PC-3 (cell line): ENCODE measurements around the gene TRIB2. TPM values are rescaled to one million over a fixed set of nuclear protein-coding genes. Genes with fewer than 3 reads are reported as not detected.
A peak's percentile ranks its signal among the peaks of the same experiment; 100 is the strongest.

Source experiments
- ATAC-seq: fragments of 200-7000 bp; cut with Tn5 transposase; 2 replicates; pipeline ENCODE4 v1.9.1; 2020; ENCODE audit warnings: mild to moderate bottlenecking, moderate library complexity
- BruUV-seq: library from RNA; stranded (reverse); fragments of 400-500 nt; replicated peaks from 2 replicates; lab custom pipeline; 2021; lab: Mats Ljungman, UMichigan
- CTCF ChIA-PET: fragments of 300-600 bp; sonication (Branson Sonifier 250); formaldehyde crosslinking; loops from one replicate; lab custom pipeline; 2022; ENCODE audit warnings: antibody characterized with exemption; lab: Charles Lee
- POLR2A ChIA-PET: fragments of 300-600 bp; sonication (Branson Sonifier 250); formaldehyde crosslinking; loops from one replicate; lab custom pipeline; 2022; ENCODE audit warnings: antibody characterized with exemption; ENCODE audit not compliant: unreplicated experiment; lab: Charles Lee
- DNase-seq: peaks from one replicate; pipeline ENCODE4 v3.0.0-alpha.2; 2015
- H2AFZ ChIP-seq: fragments of 300-600 bp; sonication (generic); 2 replicates; pipeline ENCODE4 v1.6.0; 2016; ENCODE audit warnings: antibody characterized with exemption, low read length
- H3F3A ChIP-seq: fragments of 300-600 bp; sonication (generic); one replicate; pipeline ENCODE4 v1.6.0; 2017; ENCODE audit warnings: antibody characterized with exemption, low read length, control low read depth, mild to moderate bottlenecking; ENCODE audit not compliant: unreplicated experiment
- H3K27ac ChIP-seq: fragments of 300-600 bp; sonication (generic); 2 replicates; pipeline ENCODE4 v1.5.1; 2016; ENCODE audit warnings: mild to moderate bottlenecking, low read length
- H3K27me3 ChIP-seq: fragments of 300-600 bp; sonication (generic); 2 replicates; pipeline ENCODE4 v1.6.1; 2016; ENCODE audit warnings: low read length, mixed read lengths
- H3K36me3 ChIP-seq: fragments of 300-600 bp; sonication (generic); 2 replicates; pipeline ENCODE4 v1.6.1; 2016; ENCODE audit warnings: low read depth, mixed run types, low read length, mixed read lengths
- H3K4me1 ChIP-seq: fragments of 300-600 bp; sonication (generic); 2 replicates; pipeline ENCODE4 v1.5.1; 2016; ENCODE audit warnings: low read length; ENCODE audit not compliant: insufficient read depth
- H3K4me2 ChIP-seq: fragments of 300-600 bp; sonication (generic); 2 replicates; pipeline ENCODE4 v1.6.0; 2016; ENCODE audit warnings: low read length
- H3K4me3 ChIP-seq: fragments of 300-600 bp; sonication (generic); 2 replicates; pipeline ENCODE4 v1.5.1; 2016; ENCODE audit warnings: mild to moderate bottlenecking, low read length, mixed read lengths
- H3K79me2 ChIP-seq: fragments of 300-600 bp; sonication (generic); 2 replicates; pipeline ENCODE4 v1.6.1; 2017; ENCODE audit warnings: low read length, mixed read lengths
- H3K9ac ChIP-seq: fragments of 300-600 bp; sonication (generic); 2 replicates; pipeline ENCODE4 v1.6.0; 2016; ENCODE audit warnings: mild to moderate bottlenecking, low read length
- H3K9me2 ChIP-seq: fragments of 300-600 bp; sonication (generic); replicated peaks from 2 replicates; pipeline ENCODE4 v1.6.1; 2016; ENCODE audit warnings: mixed run types, low read length, mixed read lengths
- H3K9me3 ChIP-seq: fragments of 300-600 bp; sonication (generic); 2 replicates; pipeline ENCODE4 v1.6.1; 2016; ENCODE audit warnings: low read length, mixed read lengths
- H4K20me1 ChIP-seq: fragments of 300-600 bp; sonication (generic); 2 replicates; pipeline ENCODE4 v1.6.1; 2016; ENCODE audit warnings: low read length, mixed read lengths
- EZH2 ChIP-seq: fragments of 300-600 bp; sonication (generic); IDR thresholded peaks from one replicate; pipeline ENCODE4 v1.6.1; 2017; ENCODE audit warnings: antibody characterized with exemption, mild to moderate bottlenecking, low read length; ENCODE audit not compliant: unreplicated experiment
- EZH2phosphoT487 ChIP-seq: fragments of 300-600 bp; sonication (generic); IDR thresholded peaks from 2 replicates; pipeline ENCODE4 v1.6.1; 2018; ENCODE audit warnings: mild to moderate bottlenecking, antibody characterized with exemption, low read length, borderline replicate concordance
- intact Hi-C: fragments of 100-400 bp; cut with micrococcal nuclease; formaldehyde crosslinking; loops from 2 replicates; pipeline ENCODE4 v1.9.0; 2023
- total RNA-seq: library from RNA; depleted of rRNA; stranded (reverse); fragments of >200 nt; gene quantifications from 2 replicates; pipeline ENCODE4 v1.2.3, GENCODE V29; 2014
- TF ChIP-seq, protein P1 (sequence below): fragments of 300-600 bp; sonication (generic); conservative IDR thresholded peaks from 2 replicates; pipeline ENCODE4 v1.5.1; 2017; ENCODE audit warnings: antibody characterized with exemption, low read depth, mild to moderate bottlenecking, low read length

The TRIB2 gene
- total RNA-seq, 1 experiment from 2014 or later, result 35.2 TPM

DNA sequence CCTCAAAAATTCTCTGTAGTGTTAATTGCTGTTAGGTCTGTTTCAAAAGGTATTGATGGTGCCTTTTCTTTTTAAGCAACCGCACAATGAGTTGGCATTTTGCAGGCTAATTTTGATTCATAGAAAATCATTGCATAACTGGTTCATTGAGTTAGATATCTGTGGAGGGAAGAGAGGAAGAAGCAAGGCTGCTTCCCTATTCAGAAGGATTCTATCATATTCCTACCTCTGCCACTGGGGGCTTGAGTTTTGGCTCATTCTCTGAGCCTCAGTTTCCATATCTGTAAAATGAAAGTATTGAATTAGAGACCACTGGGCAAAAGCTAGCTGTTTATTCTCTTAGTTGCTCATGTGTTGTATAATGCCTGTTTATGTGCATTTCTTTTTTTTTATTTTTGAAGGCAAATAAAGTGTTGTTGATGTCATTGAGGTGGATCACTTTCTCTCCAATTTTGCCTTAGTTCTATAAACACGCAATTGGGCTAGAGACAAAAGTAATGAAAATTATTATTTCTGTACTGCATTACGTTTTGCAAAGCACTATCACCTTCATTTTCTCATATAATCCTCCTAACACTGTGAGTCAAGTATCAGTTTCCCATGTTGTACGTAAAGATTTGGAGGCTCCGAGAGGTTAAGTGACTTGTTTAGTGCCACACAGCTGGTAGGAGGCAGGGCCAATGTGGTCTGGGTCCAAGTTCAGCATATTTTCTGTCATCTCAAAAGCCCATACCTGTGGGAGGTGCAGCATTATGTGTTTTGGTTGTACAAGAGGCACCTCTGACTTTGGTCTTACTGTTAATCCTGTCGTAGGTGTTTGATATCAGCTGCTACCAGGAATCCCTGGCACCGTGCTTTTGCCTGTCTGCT, 5.9 kb downstream of the TRIB2 start:
- Histone ChIP-seq H3K9ac (no peak overlapping the region), H3K27ac (no peak overlapping the region), H3K79me2 (peaks cover 83% of the 10 kb centered on the region), H3K36me3 (peaks cover 43% of the 10 kb centered on the region), H3K4me3 (0 out of 2 replicates have a peak overlapping the region, but pooled peaks have one; percentile 10), H3F3A (no peaks in the 10 kb centered on the region), H3K9me3 (no peaks in the 10 kb centered on the region), H3K4me1 (peaks cover 28% of the 10 kb centered on the region), H4K20me1 (peaks cover 44% of the 10 kb centered on the region), H3K9me2 (no peaks in the 10 kb centered on the region), H3K4me2 (peak overlapping the region; percentile 83; the same call in 1 of the 2 replicates), H3K27me3 (no peaks in the 10 kb centered on the region), H2AFZ (no peak overlapping the region)
- DNase-seq (no peak), ATAC-seq (no peak)
- no TSS peak for BruUV-seq
- no peak for TF ChIP-seq EZH2phosphoT487
- TF ChIP-seq EZH2, result no peak
- TF ChIP-seq, protein P1, sequence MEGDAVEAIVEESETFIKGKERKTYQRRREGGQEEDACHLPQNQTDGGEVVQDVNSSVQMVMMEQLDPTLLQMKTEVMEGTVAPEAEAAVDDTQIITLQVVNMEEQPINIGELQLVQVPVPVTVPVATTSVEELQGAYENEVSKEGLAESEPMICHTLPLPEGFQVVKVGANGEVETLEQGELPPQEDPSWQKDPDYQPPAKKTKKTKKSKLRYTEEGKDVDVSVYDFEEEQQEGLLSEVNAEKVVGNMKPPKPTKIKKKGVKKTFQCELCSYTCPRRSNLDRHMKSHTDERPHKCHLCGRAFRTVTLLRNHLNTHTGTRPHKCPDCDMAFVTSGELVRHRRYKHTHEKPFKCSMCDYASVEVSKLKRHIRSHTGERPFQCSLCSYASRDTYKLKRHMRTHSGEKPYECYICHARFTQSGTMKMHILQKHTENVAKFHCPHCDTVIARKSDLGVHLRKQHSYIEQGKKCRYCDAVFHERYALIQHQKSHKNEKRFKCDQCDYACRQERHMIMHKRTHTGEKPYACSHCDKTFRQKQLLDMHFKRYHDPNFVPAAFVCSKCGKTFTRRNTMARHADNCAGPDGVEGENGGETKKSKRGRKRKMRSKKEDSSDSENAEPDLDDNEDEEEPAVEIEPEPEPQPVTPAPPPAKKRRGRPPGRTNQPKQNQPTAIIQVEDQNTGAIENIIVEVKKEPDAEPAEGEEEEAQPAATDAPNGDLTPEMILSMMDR, result 0 out of 2 replicates have a peak, but pooled peaks have one; percentile 13
- ChIA-PET CTCF (no interaction called here), POLR2A (no interaction called here)
- intact Hi-C loops, result no loop called here

DNA sequence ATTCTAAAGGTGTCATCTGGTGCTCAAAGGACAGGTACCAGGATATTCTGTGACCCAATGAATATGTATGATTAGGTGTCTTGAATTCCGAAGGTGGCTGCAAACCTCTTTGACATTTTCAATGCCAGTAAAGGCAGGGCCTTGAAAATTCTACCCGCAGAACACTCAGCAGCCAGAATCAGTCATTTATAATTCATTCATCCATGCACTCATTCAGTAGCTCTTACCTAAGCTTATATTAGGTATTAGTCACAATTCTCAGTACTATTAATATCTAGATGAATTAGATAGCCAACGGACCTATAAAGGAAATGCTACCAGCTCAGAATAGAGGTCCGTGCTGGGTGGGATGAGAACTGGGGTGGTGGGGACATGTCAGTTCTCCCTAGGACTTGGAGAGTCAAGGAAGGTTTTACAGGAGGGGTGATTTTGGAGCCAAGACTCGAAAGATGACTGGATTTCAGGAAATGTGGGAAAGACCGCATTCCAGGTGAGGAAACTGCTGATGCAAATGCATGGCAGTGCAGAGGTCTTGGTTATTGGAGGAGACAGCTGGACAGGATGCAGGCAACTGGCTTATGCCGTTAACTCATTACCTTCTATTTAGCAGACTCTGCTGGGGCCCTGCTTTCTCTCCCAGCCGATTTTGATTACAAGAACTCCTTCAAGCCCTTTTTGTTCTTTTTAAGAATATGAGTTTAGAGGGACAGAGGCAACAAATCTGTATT, 7.2 kb downstream of the TRIB2 start:
- CTCF ChIA-PET, result no interaction called here
- H3K79me2 ChIP-seq, result peaks cover 79% of the 10 kb centered on the region
- no peak overlapping the region for H3K27ac ChIP-seq
- no TSS peak for BruUV-seq
- no peaks in the 10 kb centered on the region for H3K27me3 ChIP-seq
- intact Hi-C loops, result no loop called here
- peaks cover 52% of the 10 kb centered on the region for H3K36me3 ChIP-seq
- DNase-seq, result peak; percentile 17
- H3K4me1 ChIP-seq, result peaks cover 28% of the 10 kb centered on the region
- no peak for ATAC-seq
- H3K9me3 ChIP-seq, result no peaks in the 10 kb centered on the region
- no peak overlapping the region for H3K4me2 ChIP-seq
- no peak overlapping the region for H3K9ac ChIP-seq
- POLR2A ChIA-PET, result interaction anchor here (0.6 to 0.7 kb wide), 3 partner anchors 205 to 891 kb away, joined by 3 to 7 read pairs (median 4); no protein-coding TSS in a partner anchor
- peaks cover 44% of the 10 kb centered on the region for H4K20me1 ChIP-seq
- H2AFZ ChIP-seq, result no peak overlapping the region
- H3K4me3 ChIP-seq, result no peak overlapping the region
- TF ChIP-seq, protein P1, result no peak
- TF ChIP-seq EZH2phosphoT487 (no peak), EZH2 (no peak)
- H3F3A ChIP-seq, result no peaks in the 10 kb centered on the region
- H3K9me2 ChIP-seq, result no peaks in the 10 kb centered on the region
